GM19324 (cell line): ENCODE measurements around the gene CEP164.

ENCODE experiments used
- ATAC-seq: cut with Tn5 transposase; IDR thresholded peaks from one replicate; pipeline ENCODE4 v1.9.1; 2021; ENCODE audit warnings: mild to moderate bottlenecking, moderate library complexity; ENCODE audit not compliant: unreplicated experiment, low FRiP score

Gene CEP164

GRCh38 chr11:117457835-117458234, 130.2 kb downstream of the CEP164 start:
- ATAC-seq = no peak

GRCh38 chr11:117458275-117459122, 130.8 kb downstream of the CEP164 start:
- no peak for ATAC-seq

GRCh38 chr11:117459123-117459978, 131.7 kb downstream of the CEP164 start:
- ATAC-seq = no peak

- no peak for ATAC-seq
These were observed 132.3 kb downstream of the CEP164 start for GRCh38 chr11:117459979-117460300.

GRCh38 chr11:117461396-117462182, 133.9 kb downstream of the CEP164 start:
- ATAC-seq = no peak

- ATAC-seq = no peak
These were observed 134.7 kb downstream of the CEP164 start for GRCh38 chr11:117462183-117462863.

GRCh38 chr11:117462864-117463247, 135.2 kb downstream of the CEP164 start:
- ATAC-seq = no peak
